HEK293T (cell line): ENCODE data around the gene RYR1.

ENCODE experiments used
- ARNT ChIP-seq: fragments of 450-650 bp; IDR thresholded peaks from 2 replicates; pipeline ENCODE4 v1.6.1; 2017; ENCODE audit warnings: mild to moderate bottlenecking
- BHLHE40 ChIP-seq: fragments of 450-650 bp; IDR thresholded peaks from 2 replicates; pipeline ENCODE4 v1.6.1; 2016; ENCODE audit warnings: mild to moderate bottlenecking, moderate library complexity, borderline replicate concordance
- FOXA1 ChIP-seq: fragments of 450-650 bp; IDR thresholded peaks from 2 replicates; pipeline ENCODE4 v1.6.1; 2016; ENCODE audit warnings: mild to moderate bottlenecking
- FOXK2 ChIP-seq: fragments of 450-650 bp; IDR thresholded peaks from 2 replicates; pipeline ENCODE4 v1.6.1; 2016; ENCODE audit warnings: mild to moderate bottlenecking
- FOXM1 ChIP-seq: fragments of 450-650 bp; IDR thresholded peaks from 2 replicates; pipeline ENCODE4 v1.6.1; 2017; ENCODE audit warnings: mild to moderate bottlenecking, borderline replicate concordance
- L3MBTL2 ChIP-seq: fragments of 450-650 bp; conservative IDR thresholded peaks from 2 replicates; pipeline ENCODE4 v1.6.1; 2016; ENCODE audit warnings: mild to moderate bottlenecking
- SP1 ChIP-seq: fragments of 450-650 bp; IDR thresholded peaks from 2 replicates; pipeline ENCODE4 v1.6.1; 2017
- SUZ12 ChIP-seq: fragments of 450-650 bp; IDR thresholded peaks from 2 replicates; pipeline ENCODE4 v1.6.1; 2016; ENCODE audit warnings: mild to moderate bottlenecking

DNA sequence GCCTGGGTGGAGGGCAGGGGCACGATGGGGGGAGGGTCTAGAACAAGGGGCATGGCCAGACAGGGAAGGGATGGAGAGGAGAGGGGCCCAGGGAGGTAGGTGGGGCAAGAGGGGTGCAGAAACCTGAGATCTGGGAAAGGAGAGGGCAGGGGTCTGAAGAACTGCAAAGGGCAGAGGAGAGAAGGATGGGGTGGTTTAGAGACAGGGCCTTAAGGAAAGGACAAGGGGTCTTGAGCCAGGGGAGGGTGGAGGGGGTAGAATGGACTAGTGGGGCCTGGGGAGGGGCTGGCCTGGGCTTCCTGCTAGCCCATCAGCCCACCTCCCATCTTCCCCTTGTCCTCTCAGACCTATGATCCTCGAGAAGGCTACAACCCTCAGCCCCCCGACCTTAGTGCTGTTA lies 72.5 kb downstream of the RYR1 start:
- no peak for TF ChIP-seq FOXM1
- TF ChIP-seq FOXA1: no peak
- no peak for TF ChIP-seq L3MBTL2
- no peak for TF ChIP-seq BHLHE40
- TF ChIP-seq FOXK2: no peak
- TF ChIP-seq ARNT: no peak
- no peak for TF ChIP-seq SP1
- no peak for TF ChIP-seq SUZ12
